Measurements from ENCODE around the gene LRSAM1. TPM values are rescaled to one million over a fixed set of nuclear protein-coding genes. Genes with fewer than 3 reads are reported as not detected.

The LRSAM1 gene
- total RNA-seq, 1 donor from 2014 or later, result 25.9 TPM

DNA sequence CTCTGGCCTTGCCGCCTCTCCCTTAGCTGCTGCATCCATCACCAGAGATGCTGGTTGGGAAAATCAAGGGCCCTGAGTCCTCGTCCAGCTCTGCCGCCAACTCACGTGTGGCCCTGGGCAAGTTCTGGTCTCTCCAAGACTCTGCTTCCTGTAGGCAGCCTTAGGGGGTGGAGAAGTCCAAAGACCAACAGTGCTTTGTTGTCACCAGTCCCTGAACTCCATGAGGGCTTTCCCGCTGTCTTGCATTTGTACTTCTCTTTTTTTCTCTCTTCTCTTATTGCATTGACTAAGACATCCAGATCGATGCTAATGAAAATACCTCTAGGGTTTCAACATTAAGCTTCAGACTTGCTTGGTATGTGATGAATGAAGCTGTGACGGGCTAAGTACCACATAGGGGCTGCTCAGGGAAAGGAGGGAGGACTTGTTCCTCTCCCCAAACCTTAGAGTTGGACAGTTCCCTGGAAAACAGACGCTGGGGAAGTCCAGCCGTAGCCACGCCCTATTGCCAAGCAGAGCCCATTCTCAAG is 97.1 kb downstream of the LRSAM1 start:
- H3K27ac ChIP-seq, result no peak overlapping the region

DNA sequence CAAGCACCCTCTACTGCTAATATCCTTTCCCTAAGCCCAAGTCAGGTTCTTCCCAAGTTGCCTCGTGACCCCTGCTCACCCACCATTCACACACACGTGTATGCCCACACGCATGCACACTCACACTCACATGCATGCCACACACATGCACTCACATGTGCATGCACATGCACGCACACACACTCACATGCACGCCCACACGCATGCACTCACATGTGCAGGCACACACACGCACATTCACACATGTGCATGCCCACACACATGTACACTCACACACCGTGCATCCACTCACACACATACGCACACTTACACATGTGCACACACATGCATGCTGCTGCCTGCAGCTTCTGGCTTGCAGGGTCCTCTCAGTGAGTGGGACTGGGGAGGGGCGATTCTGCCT is 97.9 kb downstream of the LRSAM1 start:
- TF ChIP-seq, protein P1, sequence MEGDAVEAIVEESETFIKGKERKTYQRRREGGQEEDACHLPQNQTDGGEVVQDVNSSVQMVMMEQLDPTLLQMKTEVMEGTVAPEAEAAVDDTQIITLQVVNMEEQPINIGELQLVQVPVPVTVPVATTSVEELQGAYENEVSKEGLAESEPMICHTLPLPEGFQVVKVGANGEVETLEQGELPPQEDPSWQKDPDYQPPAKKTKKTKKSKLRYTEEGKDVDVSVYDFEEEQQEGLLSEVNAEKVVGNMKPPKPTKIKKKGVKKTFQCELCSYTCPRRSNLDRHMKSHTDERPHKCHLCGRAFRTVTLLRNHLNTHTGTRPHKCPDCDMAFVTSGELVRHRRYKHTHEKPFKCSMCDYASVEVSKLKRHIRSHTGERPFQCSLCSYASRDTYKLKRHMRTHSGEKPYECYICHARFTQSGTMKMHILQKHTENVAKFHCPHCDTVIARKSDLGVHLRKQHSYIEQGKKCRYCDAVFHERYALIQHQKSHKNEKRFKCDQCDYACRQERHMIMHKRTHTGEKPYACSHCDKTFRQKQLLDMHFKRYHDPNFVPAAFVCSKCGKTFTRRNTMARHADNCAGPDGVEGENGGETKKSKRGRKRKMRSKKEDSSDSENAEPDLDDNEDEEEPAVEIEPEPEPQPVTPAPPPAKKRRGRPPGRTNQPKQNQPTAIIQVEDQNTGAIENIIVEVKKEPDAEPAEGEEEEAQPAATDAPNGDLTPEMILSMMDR (IDR thresholded peaks at IDR 0.05), result no peak
- no peak overlapping the region for H3K4me3 ChIP-seq
- peaks cover 92% of the 10 kb centered on the region for H3K4me1 ChIP-seq
- ATAC-seq (no peak), DNase-seq (no peak)
- H3K27me3 ChIP-seq (ENCODE audit: low read depth), result no peaks in the 10 kb centered on the region
- H3K27ac ChIP-seq, result no peak overlapping the region
- peaks cover 13% of the 10 kb centered on the region for H3K36me3 ChIP-seq
- intact Hi-C loops (cut with DNase I), result no loop called here
- H3K9me3 ChIP-seq, result no peaks in the 10 kb centered on the region

More for the DNA sequence above, 97.1 kb downstream of the LRSAM1 start:
- Histone ChIP-seq H3K36me3 (peaks cover 13% of the 10 kb centered on the region), H3K27me3 (ENCODE audit: low read depth) (no peaks in the 10 kb centered on the region), H3K9me3 (no peaks in the 10 kb centered on the region), H3K4me1 (peaks cover 92% of the 10 kb centered on the region), H3K4me3 (no peak overlapping the region)
- DNase-seq (no peak), ATAC-seq (no peak)
- TF ChIP-seq, protein P1 (IDR thresholded peaks at IDR 0.05), result no peak
- intact Hi-C loops (cut with DNase I), result no loop called here

DNA sequence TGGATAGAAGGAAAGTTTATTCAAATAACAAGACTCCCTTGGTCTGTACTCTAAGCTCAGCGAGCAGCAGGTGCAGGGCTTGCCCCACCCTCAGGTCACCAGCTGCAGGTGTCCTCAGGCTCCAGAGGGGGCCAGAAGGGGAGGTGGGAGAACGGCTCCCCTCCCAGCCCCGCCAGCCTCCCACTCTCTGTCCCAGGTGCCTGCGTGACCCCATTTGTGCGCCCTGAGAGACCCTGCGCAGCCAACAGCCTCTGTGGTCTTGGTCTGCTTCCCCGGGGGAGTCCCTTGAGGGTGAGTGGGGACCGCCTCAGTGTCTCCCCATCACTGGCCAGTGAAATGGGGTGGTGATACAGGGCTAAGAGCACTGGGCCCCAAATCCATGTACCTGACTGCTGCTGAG is 98.4 kb downstream of the LRSAM1 start:
- no peak for ATAC-seq
- intact Hi-C loops (cut with DNase I), result no loop called here
- no peaks in the 10 kb centered on the region for H3K27me3 ChIP-seq (ENCODE audit: low read depth)
- H3K4me3 ChIP-seq, result no peak overlapping the region
- DNase-seq, result no peak
- no peaks in the 10 kb centered on the region for H3K9me3 ChIP-seq
- peaks cover 92% of the 10 kb centered on the region for H3K4me1 ChIP-seq
- no peak overlapping the region for H3K27ac ChIP-seq
- TF ChIP-seq, protein P1 (IDR thresholded peaks at IDR 0.05), result no peak
- H3K36me3 ChIP-seq, result peaks cover 13% of the 10 kb centered on the region

DNA sequence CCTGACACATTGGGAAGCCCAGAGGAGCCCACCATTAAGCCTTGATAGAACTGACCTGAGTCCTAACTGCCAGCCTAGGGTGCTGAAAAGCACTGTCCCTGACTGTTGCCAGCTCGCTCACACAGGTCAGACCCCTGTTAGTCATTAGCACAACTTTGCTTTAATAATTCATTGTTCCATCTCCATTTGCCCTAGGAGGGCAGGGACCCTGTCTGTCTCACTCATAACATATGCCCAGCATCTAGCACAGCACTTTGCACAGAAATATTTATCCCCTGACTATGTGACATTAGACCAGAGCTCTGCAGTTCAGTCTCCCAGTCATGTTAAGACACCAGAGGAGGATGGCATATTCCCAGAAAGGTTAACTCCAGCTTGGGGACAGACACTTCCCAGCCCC is 99.0 kb downstream of the LRSAM1 start:
- intact Hi-C loops (cut with DNase I), result no loop called here
- peaks cover 92% of the 10 kb centered on the region for H3K4me1 ChIP-seq
- no peaks in the 10 kb centered on the region for H3K27me3 ChIP-seq (ENCODE audit: low read depth)
- TF ChIP-seq, protein P1 (IDR thresholded peaks at IDR 0.05), result no peak
- peak overlapping the region; percentile 13 for H3K27ac ChIP-seq
- no peaks in the 10 kb centered on the region for H3K9me3 ChIP-seq
- H3K36me3 ChIP-seq, result peaks cover 13% of the 10 kb centered on the region
- H3K4me3 ChIP-seq, result no peak overlapping the region
- no peak for ATAC-seq
- no peak for DNase-seq

DNA sequence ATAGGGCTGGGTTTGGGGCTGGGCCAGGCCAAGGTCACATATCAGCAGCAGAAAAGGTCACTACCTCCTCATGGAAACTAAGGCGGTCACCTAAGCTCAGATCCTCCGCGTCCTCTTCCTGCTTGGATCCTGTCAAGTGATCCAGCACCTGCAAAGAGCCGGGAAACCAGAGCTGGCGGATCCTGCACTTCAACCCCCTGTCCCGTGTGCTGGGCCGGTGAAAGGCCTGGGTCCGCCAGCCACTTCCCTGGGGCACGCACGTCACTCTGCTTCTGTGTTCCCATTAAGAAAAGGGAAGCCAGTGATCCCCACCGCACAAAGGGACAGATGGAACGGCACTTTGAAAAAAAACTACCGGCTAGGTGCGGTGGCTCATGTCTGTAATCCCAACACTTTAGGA is 99.4 kb downstream of the LRSAM1 start:
- ATAC-seq (peak; percentile 6 to 44), DNase-seq (peak; percentile 62)
- H3K4me1 ChIP-seq, result peaks cover 92% of the 10 kb centered on the region
- peak overlapping the region; percentile 13 for H3K27ac ChIP-seq
- no peaks in the 10 kb centered on the region for H3K27me3 ChIP-seq (ENCODE audit: low read depth)
- H3K9me3 ChIP-seq, result no peaks in the 10 kb centered on the region
- H3K36me3 ChIP-seq, result peaks cover 13% of the 10 kb centered on the region
- intact Hi-C loops (cut with DNase I), result no loop called here
- TF ChIP-seq, protein P1 (IDR thresholded peaks at IDR 0.05), result no peak
- no peak overlapping the region for H3K4me3 ChIP-seq

Other genes starting within 250 kb of the LRSAM1 start
- gene GARNL3, start 186.7 kb upstream of the LRSAM1 start, total RNA-seq, result 7.8 TPM
- gene SLC2A8, start 54.3 kb upstream of the LRSAM1 start, total RNA-seq, result 18.5 TPM
- gene ZNF79, start 27.1 kb upstream of the LRSAM1 start, total RNA-seq, result 9.5 TPM
- 1,018 TPM for gene RPL12, start 104 bp upstream of the LRSAM1 start, total RNA-seq
- gene STXBP1, start 160.8 kb downstream of the LRSAM1 start, total RNA-seq, result 88.6 TPM